Epithelial cell of umbilical artery (primary cell): Measurements from ENCODE around the gene KIF3B. TPM values are rescaled to one million over a fixed set of nuclear protein-coding genes. Genes with fewer than 3 reads are reported as not detected.

ENCODE experiments used
- total RNA-seq: library from RNA; depleted of rRNA; stranded (reverse); fragments of >200 nt; gene quantifications from 2 replicates; pipeline ENCODE4 v1.2.3, GENCODE V29; 2014

The KIF3B gene
- 21.8 and 23.6 TPM in 2 replicates for total RNA-seq

GRCh38 chr20:32277361-32278198 is at the start of gene KIF3B:
TSS of gene KIF3B (plus strand) at chr20:32277651. CDS start at chr20:32309778, 32,127 bp downstream.

GRCh38 chr20:32357869-32358631 is 80.6 kb downstream of the KIF3B start, which contains the start of gene ASXL1:
TSS of gene ASXL1 (plus strand) at chr20:32358331. CDS start at chr20:32358776, 445 bp downstream.

Other genes with a start within 250 kb of the KIF3B start
- gene HCK, start 225.4 kb upstream of the KIF3B start, total RNA-seq: not detected in 2 replicates
- 18.2 and 26.1 TPM in 2 replicates for gene TM9SF4, start 167.9 kb upstream of the KIF3B start, total RNA-seq
- gene PLAGL2, start 69.9 kb upstream of the KIF3B start, total RNA-seq: 3.2 TPM in 2 replicates
- 31.8 and 32.7 TPM in 2 replicates for gene POFUT1, start 69.8 kb upstream of the KIF3B start, total RNA-seq
- 25.3 and 32.1 TPM in 2 replicates for gene ASXL1, start 80.7 kb downstream of the KIF3B start, total RNA-seq